A204.1 (cell line): ENCODE measurements around the gene CHMP1A.
"Not testable (repeated sequence)": the region's sequence is repeated elsewhere in the genome, so short reads cannot be mapped to it uniquely, and the experiment has no call there.

Source experiments
- FAIRE-seq: peaks from 2 replicates; lab custom pipeline; 2012; peaks lifted over from hg19 to GRCh38; lab: Jason Lieb, UNC

CHMP1A gene

DNA sequence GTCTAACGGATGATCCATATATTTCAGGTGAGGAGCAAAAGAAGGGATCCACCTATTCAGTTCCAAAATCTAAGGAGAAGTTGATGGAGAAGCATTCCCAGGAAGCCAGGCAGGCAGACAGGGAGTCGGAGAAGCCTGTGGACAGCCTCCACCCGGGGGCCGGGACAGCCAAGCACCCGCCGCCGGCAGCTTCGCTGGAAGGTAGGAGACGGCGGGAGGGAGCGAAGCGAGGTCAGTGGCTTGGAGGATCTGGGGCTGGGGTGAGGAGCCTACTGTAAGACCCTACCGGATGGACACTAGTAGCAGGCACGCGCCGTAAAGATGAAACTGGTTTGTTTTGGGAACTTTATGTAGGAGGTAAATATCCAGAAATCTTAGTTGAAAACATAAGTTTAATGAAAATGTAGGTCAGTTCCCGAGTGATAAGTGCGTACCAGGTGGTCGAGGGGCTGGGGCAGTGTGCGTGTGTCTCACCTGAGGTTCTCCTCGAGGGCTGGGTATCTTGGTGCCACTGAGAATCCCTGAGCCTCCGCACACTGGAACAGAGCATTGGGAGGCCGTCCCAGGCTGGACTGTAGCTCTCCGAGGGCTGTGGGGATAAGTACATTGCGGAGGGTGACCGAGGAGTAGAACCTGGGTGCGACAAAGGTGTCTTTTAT, 842 bp upstream of the CHMP1A start:
- FAIRE-seq = no peak

DNA sequence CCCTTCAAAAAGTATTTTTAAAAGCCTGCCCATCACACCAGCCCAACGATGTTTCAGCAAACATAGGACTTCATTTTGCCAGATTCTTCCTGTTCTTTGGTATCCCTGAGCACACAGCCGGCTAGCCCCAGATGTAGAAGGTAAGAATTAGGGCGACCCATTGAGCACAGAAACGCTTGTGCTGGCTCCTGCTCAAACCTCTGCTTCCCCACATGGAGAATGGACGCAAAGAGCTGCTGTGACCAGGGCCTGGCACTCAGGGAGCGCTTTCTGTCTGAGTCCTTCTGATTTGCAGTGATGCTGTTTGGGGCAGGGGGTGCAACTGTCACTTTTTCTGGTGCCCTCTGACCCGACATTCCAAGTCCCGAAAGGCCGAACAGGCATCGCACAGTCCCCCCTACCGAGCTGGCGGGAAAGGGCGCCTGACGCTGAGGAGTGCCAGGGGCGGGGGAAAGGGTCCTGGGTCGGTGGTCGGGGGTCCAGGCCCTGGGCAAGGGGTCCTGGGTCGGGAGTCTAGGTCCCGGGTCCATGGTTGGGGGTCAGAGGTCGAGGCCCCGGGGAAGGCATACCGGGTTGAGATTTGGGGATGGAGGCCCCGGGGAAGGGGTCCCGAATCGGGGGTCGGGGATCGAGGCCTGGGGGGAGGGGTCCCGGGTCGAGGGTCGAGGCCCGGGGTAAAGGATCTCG, 930 bp downstream of the CHMP1A start:
- no peak for FAIRE-seq

DNA sequence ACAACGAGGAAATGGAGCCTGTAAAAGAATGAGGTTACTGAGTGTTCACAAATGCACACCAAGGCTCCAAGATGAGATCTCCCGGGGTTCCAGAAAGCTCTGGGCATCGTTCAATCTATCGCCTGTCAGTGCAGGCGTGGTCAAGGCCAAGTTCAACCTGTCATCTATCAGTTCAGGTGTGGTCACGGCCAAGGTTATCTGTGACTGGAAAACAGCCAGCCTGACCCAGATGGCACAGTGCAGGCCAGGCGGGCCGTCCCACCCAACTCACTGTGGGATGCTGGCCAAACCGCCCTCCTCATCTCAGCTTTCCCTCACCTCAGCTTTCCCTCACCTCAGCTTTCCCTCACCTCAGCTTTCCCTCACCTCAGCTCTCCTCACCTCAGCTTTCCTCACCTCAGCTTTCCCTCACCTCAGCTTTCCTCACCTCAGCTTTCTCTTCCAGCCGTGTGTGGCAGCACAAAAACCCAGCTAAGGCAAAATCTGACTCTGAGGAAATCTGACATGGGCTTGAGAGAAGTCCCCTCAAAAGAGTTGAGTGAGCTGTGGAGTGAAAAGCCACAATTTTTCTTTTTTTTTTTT, 2.4 kb downstream of the CHMP1A start:
- no peak for FAIRE-seq

DNA sequence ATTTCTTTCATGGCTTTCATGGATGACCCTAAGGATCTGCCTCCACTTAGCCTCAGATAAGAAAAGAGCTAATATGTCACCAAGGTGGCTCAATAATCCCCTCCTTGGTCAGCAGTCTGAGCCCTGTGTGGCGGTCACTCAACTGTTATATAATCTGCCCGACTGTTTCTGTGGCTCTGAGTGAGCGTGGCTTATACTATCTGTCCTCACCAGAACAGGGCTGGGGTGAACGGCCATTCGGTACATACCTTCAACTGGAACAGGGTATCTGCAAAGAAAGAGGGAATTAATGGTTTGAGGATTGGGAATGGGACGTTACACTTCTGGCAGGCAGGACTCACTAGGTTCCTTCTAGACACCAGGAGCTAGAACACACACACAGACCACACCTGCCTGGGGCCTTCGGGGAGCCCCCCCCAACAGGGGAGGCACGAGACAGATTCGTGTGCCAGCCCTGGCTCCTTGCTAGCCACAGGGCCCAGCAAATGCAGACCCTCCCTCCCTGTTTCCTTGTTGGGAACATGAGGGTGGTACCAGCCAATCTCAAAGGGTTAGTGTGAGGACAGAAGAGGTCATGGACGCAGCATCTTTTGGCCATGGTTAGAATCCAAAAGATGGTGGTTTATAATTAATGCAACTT, 3.7 kb downstream of the CHMP1A start:
- no peak for FAIRE-seq

DNA sequence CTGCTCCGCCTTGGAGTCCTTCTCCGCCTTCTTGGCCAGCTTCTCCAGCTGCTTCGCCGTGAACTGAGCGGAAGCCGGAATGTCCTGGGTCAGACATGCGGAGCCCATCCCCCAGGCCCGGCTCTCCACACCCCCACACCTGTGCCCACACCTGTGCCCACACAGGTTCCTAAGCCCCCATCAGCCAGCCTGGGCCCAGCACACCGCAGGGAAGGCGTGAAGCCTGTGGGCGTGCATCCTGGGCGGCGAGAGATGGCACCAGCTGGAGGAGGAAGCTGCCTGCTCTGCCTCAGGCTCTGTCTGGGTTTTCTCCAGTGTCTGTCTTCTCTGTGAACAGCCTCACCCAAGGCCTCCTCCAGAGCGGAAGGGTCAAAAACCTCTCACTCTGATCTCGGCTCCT, 5.9 kb downstream of the CHMP1A start:
- FAIRE-seq = no peak

DNA sequence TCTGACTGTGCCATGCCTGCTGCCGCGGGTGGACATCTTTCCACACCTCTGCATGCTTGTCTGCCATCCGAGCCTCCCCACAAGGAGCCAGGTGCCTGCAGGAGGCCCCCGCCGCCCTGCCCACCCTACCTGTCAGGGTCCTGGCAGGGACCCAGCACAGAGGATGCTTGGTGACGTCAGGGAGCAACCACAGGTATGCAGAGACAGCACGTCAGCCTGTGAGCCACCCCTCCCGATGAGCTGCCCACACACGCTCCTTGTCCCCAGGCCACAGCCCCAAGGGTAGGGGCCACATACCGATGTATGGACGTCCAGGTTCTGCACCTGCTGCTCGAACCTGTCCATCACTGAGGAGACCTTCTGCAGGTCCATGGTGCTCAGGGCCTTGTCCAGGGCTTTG, 10.6 kb downstream of the CHMP1A start:
- no peak for FAIRE-seq

DNA sequence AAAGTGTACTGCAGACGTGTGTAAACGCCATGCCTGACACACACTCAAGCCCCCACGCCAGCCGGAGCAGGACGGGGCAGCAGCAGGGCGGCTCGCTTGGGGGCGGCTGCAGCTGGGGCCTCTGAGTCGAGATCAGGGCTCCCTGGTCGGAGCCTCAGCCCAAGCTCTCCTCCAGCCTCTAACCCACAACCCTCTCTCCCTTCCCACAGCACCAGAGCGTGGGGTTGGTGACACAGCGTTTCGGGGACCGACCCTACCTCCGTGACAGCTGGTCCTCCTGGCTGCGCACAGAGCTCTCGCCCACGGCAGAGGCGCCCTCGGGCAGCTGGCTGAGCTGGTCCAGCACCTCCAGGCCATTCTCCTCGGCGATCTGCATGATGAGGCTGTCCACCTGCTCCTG, 11.2 kb downstream of the CHMP1A start:
- FAIRE-seq = no peak

DNA sequence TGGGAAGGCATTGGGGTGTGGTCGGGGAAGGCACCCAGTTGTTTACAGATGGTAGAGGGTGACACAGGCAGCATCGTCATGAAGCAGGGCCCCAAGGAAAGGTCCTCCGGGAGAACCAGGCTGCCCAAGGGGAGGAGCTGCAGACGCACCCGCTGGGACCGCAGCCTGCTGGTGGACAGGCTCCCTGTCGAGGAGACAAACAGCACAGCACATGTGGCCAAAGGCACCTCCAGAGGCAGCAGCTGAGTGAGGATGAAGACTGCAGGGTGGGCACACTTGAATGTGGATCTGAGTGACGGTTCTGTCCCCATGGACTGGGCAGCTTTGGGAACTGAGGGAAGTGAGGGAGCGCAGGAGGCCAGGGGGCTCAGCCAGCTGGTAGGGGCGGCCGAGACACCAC, 12.4 kb downstream of the CHMP1A start:
- no peak for FAIRE-seq

DNA sequence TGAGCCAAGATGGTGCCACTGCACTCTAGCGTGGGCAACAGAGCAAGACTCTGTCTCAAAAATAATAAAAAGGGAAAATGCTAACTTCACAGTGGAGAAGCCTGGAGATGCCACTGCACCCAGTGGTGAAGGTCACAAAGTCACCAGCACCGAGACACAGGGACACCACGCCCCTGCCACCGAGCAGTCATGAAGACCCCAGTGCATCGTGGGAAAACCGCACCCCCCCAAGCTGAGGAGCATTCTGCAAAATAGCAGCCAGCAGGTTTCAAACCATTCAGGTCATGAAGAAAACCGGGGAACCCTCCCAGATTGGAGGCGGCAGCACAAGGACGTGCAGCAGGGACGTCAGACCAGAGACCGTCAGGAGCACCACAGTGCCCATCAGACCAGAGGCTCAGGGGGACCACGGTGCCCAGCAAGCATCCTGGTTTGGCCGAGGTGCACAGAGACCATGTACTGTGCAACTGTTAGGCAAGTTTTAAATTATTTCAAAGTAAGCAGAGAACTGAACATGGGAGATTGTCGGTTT, 13.7 kb downstream of the CHMP1A start:
- no peak for FAIRE-seq

DNA sequence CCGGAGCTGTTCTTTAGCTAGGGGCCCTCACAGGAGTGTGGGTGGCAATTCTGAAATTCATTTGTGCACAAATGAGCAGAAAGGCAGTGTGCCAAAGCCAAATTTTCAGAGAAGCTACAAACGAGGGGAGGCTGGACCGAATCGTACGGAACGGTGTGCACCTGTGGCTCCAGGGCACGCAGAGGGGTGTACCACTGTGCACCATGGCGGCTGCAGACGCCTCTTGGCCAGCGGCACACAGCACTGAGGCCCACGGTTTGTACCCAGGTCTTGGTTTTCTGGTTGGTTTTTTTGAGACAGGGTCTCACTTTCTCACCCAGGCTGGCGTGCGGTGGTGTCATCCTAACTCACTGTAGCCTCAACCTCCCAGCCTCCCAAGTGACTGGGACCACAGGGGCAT, 14.9 kb downstream of the CHMP1A start:
- no peak for FAIRE-seq

DNA sequence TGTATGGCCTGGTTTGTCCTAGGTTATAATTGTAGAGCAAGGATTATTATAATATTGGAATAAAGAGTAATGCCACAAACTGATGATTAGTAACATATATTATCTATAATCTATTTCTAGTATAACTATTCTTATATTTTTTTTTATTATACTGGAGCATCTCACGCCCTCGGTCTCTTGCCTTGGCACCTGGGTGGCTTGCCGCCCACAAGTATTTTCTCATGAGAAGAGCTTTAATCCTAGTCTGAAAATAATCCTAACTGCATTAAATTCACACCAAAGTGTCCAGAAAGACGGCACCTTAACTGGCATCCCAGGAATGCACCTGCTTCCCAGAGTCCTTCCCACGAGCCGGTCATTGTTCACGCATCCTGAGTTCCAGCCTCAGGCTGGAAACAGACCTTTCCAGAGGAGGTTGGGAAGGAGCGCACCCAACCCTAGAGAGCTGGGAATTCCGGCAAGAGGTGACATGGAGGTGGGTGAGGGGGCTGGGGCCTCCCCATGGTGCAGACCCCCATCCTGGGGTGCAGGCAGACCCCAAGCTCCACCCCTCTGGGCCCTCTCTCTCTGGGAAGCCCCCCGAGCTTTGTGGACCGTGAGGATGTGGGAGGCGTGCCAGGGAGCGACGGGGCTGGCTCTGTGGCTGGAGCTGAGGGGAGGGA, 15.9 kb downstream of the CHMP1A start:
- no peak for FAIRE-seq

DNA sequence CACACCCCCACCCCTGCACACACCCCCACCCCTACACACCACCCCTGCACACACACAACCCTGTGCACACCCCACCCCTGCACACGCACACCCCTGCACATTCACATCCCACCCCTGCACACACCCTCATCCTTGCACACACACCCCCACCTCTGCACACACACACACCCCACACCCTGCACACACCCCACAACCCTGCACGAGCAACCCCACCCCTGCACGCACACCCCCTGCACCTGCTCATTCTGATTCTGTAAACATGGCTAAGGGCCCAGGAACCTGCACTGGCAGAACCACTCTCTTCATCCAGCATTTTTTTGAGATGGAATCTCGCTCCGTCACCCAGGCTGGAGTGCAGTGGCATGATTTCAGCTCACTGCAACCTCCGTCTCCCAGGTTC, 18.1 kb downstream of the CHMP1A start:
- FAIRE-seq = no peak

DNA sequence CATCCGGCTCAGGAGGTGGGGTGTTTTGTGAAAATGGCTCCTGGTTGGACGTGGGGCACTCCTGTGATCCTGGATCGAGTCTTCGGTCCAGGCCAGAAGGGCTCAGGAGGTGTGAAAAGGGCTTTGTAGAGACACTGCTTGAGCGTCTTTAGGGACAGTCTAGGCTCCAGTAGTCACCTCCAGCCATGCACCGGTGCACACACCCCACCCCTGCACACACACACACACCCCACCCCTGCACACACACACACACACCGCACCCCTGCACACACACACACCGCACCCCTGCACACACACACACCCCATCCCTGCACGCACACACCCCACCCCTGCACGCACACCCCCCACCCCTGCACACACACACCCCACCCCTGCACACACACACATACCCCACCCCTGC, 19.1 kb downstream of the CHMP1A start:
- FAIRE-seq = no peak

DNA sequence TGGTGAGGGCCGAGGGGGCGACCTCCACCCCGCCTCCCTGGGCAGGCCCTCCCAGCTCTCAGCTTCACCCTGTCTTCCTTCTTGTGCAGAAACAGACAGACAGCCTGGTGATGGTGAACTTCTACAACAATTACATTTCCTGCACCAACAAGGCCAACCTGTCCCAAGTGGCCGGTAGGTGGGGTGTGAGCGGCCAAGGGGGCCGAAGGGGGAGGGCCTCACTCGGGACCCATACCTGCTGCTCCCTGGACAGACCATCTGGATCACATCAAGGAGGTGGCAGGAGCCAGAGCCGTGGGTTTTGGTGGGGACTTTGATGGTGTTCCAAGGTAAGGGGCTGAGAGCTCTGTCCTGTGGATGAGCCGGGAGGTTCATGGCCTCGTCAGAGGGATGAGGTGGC, 20.1 kb downstream of the CHMP1A start:
- FAIRE-seq = no peak

DNA sequence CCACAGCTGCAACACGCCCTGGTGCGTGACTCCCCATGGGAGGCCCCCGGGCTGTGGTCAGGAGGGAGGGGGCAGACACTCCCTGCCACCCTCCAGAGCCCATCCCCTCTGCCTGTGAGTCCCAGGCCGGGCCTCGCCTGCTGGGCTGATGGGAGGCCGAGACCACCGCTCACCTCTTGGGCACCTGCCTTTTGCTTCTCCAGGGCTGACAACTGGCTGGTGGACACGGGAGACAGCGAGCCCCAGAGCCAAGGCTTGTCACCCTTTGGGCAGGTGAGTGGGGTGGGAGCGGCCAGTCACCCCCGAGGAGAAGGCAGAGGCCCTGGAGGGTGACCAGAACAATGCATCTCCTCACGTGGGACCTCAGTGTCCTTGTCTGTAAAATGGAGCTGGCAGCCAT, 20.8 kb downstream of the CHMP1A start:
- FAIRE-seq = no peak

DNA sequence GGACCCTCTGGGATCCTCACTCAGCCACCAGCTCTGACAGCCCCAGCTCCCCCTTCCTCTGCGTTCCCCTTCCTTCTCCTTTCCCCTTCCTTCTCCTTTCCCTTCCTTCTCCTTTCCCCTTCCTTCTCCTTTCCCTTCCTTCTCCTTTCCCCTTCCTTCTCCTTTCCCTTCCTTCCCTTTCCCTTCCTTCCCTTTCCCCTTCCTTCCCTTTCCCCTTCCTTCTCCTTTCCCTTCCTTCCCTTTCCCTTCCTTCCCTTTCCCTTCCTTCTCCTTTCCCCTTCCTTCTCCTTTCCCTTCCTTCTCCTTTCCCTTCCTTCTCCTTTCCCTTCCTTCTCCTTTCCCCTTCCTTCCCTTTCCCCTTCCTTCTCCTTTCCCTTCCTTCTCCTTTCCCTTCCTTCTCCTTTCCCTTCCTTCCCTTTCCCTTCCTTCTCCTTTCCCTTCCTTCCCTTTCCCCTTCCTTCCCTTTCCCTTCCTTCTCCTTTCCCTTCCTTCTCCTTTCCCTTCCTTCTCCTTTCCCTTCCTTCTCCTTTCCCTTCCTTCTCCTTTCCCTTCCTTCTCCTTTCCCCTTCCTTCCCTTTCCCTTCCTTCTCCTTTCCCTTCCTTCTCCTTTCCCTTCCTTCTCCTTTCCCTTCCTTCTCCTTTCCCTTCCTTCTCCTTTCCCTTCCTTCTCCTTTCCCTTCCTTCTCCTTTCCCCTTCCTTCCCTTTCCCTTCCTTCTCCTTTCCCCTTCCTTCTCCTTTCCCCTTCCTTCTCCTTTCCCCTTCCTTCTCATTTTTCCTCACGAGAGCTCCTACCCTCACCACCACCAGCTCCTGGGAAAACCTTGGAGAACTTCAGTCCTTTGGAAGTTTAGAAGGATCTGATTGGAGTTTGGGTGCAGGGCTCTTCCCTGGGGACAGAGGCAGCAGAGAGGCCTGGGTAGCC, 22.8 kb downstream of the CHMP1A start:
- not testable (repeated sequence) for FAIRE-seq

DNA sequence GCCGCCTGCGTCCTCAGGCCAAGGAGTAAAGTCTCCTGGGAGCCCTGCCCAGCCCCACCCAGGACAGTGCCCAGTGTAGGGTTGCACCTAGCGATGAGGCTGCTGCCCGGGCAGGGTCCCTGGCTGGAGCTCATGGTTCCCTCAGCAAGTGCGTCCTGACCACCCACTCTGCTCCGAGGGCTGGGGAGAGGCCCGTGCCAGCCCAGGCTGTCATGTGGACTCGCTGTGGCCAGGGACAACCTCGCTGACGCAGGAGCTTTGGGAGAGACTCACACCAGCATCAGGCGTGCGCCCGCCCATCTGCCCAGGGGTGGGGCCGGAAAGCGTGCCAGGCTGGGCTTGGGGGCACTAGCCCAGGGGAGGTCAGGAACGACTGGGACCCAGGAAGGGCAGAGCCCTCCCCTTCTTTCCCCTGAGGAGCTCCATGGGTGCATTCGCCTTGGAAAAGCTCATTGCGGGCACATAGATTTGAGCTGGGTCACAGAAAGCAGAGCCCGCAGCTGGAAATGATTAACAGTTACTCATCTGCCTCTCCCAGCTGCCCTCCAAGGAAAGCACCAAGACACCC, 24.4 kb downstream of the CHMP1A start:
- FAIRE-seq = no peak

DNA sequence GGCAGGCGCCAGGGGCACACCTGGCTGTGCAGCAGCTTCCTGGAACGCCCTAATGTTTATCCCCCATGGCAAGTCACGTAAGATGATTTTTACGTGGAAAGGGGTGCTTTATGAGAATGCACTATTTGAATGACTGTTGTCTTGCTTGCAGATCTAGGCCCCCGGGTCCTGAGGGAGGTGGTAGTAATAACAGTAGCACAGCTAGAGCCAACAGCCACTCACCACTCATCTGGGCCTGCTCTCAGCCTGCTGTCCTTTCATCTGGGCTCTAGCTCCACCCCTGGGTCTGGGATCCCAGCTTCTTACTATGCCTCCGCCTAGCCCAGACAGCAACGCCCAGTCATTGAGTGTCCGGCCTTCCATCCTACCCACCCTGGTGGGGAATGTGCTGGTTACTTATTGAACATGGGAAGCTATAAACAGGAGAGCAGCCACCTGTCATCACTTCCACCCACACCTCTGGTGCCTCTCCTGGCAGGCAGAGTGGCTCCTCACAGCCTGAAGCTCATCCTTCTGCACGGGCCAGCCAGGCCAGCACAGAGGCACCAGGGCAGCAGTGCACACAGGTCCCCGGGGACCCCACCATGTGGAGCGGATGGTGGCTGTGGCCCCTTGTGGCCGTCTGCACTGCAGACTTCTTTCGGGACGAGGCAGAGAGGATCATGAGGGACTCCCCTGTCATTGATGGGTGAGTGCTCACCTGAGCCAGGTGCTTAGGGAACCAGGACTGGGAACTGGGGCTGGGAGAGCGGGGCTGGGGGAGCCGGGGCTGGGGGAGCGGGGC, 27.5 kb downstream of the CHMP1A start:
- FAIRE-seq = no peak

DNA sequence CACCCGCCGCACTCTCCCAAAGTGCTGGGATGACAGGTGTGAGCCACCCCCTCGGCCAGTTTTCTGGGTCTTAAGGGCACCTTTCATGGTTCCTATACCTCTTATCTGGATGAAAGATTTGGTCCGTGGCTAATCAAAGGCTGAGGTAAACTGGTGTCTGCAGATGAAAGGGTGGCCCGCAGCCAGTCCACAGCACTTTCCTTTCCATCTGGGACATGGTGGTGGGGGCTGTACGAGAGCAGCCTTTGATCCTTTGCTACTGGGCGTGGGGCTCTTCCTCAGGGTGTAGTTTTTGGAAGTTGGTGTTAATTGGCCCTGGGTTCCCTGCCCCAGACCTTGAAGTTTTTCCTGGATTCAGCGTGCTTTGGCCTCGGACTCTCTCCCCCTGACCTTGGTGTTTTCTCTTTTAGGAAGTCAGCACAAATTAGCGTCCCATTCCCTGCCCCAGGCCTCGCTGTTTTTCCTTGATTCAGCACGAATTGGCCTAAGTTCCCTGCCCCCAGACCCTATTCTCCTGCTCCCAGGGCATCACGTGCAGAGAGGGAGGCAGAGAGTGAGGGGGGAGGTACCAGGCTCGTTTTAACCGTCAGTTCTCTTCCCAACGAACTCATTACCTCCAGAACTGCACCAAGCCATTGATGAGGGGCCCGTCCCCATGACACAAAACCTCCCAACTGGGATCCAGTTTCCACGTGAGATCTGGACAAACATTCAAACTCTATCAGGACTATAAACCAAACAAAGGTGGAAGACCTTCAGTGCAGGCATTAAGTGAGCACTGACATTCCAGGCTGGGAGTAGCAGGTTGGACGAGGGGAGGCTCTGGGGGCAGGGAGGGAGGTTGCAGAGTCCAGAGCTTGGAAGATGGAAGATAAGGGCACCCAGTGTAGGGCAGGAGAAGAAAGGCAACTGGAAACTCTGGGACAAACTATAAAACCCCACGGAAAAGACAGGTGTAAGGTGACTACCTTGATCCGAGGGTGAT, 32.4 kb downstream of the CHMP1A start:
- no peak for FAIRE-seq
